AG20443 (cell line): ENCODE results near the gene TMEM8B.

ENCODE experiments used
- DNase-seq: peaks from one replicate; pipeline ENCODE4 v3.0.0; 2012; ENCODE audit warnings: low spot score, mixed read lengths

Gene TMEM8B, protein sequence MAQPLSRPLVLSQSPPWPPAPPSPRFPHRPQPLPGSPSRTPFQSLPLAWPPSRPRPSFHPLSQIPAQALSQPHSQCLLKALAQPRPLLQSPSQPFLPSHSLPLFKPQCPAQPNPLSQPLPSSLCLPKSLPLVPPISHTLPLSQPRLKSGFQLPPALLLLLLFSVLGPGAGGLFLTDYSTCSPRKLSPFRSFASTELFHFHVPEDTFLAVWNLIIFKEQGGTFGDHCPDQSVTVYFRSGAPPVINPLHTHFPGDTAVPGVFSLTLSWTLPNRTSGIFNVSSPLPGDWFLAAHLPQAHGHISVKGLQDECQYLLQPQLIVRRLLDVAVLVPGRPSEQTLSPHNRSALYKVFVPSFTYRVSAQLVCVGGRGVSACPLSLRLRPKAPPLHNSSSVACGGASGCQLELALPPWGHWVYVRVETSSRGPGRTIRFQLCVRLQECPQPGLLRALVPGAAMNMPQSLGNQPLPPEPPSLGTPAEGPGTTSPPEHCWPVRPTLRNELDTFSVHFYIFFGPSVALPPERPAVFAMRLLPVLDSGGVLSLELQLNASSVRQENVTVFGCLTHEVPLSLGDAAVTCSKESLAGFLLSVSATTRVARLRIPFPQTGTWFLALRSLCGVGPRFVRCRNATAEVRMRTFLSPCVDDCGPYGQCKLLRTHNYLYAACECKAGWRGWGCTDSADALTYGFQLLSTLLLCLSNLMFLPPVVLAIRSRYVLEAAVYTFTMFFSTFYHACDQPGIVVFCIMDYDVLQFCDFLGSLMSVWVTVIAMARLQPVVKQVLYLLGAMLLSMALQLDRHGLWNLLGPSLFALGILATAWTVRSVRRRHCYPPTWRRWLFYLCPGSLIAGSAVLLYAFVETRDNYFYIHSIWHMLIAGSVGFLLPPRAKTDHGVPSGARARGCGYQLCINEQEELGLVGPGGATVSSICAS

DNA sequence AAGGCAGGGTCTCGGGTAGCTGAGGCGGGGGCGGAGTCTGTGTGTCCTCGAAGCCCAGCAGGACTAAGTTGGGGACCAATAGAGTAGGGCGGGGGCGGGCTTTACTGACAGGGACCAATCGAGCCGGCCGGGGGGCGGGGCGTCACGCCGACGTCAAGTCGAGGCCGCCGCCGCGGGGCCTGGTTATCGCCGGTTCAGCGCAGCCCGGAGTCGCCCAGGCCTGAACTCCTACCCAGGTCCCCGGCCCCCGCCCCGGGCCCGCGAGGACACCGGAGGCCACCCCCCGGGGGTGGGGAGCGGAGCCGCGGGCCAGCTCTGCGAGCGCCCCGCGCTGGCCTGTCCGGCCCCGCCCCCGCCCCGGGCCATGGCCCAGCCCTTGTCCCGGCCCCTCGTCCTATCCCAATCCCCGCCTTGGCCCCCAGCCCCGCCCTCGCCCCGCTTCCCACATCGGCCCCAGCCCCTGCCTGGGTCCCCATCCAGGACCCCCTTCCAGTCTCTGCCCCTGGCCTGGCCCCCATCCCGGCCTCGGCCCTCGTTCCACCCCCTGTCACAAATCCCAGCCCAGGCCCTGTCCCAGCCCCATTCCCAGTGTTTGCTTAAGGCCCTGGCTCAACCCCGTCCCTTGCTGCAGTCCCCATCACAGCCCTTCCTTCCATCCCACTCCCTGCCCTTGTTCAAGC is at the start of gene TMEM8B:
TMEM8B (plus strand) TSS at position 145 of the 680 bp plus-strand sequence; CDS start at position 365, 220 bp downstream.
- DNase-seq, result peak; percentile 96

DNA sequence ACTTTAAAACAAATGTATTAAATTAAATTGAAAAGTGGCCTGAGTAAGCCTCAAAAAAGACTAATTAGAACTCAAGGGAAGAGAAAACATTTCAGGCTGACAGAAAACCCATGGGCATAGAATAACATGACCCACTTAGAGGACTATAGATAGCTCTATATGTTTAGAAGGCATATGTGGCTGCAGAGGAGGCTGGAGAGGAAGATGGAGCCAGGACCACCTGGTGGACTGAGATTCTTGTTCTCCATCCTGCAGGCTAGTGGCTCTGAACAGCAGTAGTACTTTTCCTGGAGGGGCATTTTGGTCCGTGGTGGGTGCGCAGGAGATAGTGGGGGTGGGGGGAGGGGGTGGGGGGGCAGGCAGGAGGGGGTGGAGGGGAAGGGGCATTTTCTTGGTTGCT is 48.0 kb upstream of the TMEM8B start:
- DNase-seq, result no peak

GRCh38 chr9:35783418-35783817 is 45.6 kb upstream of the TMEM8B start:
- no peak for DNase-seq

DNA sequence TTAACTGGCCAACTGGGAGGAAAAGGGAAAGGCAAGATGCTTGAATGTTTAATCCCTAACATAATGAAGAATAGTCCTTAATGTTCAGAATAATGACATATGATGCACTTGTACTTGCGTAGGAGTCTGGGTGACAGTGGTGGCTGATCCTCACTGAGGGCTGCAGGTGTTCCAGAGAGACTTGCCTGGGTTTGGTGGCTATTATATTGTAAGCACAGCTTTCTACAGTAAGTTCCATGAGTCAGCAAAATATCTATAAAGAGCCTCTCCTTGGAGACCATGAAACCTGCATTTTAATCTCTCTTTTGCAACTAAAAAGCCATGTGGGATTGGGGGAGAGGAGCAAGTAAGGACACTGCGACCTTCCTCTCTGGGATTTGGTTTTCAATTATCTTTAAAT is 39.5 kb upstream of the TMEM8B start:
- no peak for DNase-seq

GRCh38 chr9:35790025-35790384 is 39.0 kb upstream of the TMEM8B start:
- DNase-seq, result no peak

DNA sequence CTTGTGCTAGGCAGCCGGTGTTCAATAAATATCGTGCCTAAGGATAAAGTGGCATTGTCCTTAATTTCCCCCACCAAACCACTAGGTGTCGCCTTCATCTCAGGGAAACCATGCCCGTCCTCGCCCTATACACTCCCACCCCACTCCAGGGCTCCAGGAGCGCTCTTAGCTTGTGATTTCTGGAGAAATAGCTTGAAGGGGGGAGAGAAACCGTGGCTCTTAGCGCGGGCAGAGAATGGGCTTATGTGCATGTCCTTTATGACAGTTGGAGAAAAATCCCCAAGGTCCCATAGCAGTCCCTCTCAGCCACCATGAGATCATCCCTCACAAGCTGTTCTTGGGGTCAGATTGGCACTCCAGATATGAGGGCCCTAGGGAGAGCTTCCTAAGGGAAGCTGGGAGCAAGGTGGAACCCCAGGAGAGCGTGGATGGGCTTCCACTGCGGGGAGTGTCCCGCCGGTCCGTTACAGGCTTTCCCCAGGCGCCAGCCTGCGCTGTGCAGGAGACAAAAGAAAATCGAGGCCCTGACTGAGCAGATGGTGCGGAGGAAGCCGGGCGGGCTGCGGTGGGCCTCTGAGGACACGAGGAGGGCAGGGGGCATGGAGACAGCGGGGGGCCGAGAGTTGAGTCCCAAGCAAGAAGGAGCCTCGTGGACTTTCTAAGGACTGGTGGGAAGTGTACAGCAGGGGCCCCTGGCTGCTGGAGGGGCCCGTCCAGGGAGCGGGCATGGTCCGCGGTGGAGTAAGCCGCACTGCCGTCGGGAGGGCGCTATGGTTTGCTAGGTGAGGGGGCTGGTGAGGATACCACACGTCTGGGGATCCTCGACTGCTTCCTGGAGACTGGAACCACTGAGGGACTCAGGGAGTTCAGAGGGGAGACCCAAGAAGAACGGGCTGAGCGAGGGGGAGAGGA is 38.4 kb upstream of the TMEM8B start:
- peak; percentile 92 for DNase-seq

DNA sequence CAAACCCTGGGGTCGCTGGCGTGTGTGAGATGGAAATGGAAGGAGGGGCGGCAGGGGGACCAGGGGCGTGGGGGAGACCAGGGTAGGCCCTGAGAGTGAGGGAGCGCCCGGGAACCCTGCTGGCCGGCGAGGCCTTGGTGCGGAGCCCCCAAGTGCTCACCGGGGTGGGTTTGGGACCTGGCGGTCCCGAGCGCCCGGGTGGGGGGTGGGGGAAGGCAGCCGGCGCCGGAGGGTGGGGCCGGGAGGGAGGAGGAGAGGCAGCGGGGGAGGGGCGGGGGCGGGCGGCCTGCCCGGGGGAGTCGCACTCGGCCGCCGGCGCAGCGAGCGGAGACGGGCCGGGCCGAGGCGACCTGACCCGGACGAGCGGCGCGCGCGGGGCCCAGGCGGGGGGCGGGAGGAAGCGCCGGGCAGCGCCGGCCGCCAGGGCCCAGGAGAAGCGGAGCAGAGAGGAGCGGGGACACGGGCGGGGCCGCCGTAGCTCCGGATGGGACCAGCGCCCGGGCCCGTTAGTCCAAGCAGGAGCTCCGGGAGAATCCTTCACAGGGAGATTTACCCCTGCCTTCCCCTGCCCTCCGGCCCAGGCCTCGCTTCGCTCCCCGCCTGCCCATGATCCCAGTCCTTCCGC is 37.6 kb upstream of the TMEM8B start, which contains the start of gene NPR2:
NPR2 (plus strand) TSS at position 295 of the 625 bp plus-strand sequence. CDS start 818 bp downstream, outside the sequence.
- DNase-seq, result peak; percentile 84

DNA sequence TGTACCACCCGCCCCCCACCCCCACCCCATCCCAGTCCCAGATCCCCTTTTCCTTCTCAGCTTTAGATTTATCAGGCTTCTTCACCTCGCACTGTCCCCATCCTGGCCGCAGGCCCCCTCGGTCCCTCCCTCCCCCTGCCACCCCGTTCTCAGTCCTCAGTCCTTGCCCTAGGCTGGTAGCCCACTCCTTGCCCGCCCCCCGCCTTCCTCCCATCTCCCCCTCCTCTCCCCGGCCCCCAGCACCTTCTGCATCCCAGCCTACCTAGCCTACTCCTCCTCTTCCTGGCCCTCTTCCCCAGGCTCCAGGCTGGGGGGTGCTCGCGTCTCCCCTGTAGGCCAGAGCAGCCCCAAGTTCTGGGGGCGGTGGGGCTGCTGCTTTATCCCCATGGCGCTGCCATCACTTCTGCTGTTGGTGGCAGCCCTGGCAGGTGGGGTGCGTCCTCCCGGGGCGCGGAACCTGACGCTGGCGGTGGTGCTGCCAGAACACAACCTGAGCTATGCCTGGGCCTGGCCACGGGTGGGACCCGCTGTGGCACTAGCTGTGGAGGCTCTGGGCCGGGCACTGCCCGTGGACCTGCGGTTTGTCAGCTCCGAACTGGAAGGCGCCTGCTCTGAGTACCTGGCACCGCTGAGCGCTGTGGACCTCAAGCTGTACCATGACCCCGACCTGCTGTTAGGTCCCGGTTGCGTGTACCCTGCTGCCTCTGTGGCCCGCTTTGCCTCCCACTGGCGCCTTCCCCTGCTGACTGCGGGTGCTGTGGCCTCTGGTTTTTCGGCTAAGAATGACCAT is 36.8 kb upstream of the TMEM8B start:
- no peak for DNase-seq

DNA sequence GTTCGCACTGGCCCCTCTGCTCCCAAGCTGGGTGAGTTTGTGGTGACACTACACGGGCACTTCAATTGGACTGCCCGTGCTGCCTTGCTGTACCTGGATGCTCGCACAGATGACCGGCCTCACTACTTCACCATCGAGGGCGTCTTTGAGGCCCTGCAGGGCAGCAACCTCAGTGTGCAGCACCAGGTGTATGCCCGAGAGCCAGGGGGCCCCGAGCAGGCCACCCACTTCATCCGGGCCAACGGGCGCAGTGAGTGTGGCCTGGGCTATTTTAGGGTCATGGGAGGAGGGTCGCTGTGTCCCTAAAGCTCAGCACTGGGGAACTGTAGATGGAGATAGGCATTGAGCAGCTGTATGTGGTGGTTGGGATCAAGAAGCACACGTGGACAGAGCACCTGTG is 36.2 kb upstream of the TMEM8B start:
- no peak for DNase-seq

DNA sequence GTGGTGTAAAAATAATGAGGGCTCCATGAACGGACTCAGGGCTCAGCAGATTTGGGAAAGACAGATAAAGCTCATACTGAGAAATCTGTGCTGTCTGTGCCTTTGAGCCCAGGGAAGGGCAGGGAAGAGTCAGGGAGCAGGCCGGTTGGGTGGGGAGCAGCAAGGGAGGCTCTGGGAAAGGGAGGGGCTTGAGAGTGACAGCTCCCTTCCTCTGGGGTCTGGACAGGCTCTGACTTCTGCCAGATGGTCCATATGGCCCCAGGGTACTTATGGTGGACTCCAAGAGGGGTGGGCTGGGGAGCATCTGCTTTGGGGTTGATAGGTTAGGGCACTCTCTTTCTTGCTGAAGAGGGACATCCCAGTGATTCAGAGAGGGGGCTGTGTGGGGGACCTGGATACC is 35.6 kb upstream of the TMEM8B start:
- peak; percentile 25 for DNase-seq

DNA sequence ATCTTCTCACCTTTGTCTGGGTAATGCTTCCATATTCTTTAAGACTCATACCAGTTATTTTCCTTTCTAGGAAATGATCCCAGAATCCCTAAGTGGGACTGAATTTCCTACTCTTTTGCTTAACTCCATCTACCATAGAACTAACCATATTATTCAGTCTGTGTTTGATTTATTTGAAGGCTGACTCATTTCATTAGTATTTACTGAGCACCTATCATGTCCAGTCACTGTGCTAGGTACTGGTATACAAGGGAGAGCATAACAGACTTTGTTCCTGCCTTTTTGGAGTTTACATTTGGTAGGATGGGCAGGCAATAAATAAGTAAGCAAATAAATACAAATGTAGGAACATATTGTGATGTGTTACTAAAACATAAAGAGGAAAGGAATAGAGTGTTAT is 33.3 kb upstream of the TMEM8B start:
- no peak for DNase-seq

DNA sequence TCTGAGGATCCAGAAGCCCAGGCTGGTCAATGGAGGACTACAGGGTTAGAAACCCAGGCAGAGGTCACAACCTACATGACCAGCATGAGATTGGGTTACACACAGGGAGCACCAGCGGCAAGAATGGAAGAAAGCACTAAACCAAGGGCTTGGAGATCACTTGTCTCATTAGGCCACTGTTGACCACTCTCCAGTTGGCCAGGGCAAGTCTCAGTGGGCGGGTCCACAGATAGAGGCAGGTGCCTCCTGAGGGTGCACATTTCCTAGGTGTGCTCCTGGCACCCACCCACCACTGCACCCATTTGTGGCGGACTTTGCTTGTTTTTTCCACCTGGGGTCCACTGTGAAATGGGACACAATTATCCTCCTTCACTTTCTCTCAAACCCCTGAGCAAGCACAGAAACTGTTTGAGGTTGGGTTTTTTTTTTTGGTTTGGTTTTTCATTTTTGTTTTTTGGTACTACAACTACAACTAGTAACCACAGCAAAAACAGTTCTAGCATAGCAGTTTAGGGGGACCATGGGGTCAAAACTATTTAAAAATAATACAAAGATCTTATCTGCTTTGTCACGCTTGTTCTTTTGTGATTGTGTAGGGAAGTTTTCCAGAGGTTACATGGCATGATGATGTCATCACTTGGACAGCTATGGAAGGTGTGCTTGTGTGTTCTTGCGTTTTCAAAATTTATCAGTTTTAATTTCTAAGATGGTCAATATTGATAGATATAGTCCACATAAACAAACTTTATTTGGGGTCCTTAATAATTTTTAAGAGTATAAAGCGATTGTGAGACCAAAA is 31.5 kb upstream of the TMEM8B start:
- no peak for DNase-seq

- DNase-seq, result peak; percentile 27
Observed at GRCh38 chr9:35798658-35799374, 30.2 kb upstream of the TMEM8B start.

DNA sequence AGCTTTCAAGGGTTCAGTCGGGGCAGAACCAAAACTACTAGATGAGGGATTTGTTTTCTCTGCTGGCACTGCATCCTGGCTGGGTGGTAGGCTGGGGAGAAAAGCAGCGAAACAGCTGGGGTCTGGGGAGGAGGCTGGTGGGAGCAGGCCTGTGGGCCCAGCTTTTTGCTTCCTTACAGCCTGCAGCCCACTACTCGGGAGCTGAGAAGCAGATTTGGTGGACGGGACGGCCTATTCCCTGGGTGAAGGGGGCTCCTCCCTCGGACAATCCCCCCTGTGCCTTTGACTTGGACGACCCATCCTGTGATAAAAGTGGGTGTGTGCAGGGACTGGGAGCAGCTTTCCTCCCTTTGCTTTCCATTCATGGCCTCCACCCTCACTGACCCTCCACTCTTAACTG is 28.5 kb upstream of the TMEM8B start:
- DNase-seq, result no peak

GRCh38 chr9:35801328-35802128 is 27.5 kb upstream of the TMEM8B start:
- DNase-seq, result no peak

GRCh38 chr9:35806101-35806500 is 22.9 kb upstream of the TMEM8B start:
- DNase-seq, result no peak

DNA sequence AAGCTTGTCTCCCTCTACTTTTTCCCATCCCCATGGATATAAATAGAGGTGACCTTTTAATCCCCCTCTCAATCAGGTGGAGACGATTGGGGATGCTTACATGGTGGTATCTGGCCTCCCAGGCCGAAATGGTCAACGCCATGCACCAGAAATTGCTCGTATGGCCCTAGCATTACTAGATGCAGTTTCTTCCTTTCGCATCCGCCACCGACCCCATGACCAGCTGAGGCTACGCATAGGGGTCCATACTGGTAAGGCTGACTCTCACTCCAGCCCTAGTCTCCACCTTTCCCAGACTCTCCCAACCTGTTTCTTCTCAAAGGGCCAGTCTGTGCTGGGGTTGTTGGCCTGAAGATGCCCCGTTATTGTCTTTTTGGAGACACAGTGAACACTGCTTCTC is 20.6 kb upstream of the TMEM8B start:
- no peak for DNase-seq

DNA sequence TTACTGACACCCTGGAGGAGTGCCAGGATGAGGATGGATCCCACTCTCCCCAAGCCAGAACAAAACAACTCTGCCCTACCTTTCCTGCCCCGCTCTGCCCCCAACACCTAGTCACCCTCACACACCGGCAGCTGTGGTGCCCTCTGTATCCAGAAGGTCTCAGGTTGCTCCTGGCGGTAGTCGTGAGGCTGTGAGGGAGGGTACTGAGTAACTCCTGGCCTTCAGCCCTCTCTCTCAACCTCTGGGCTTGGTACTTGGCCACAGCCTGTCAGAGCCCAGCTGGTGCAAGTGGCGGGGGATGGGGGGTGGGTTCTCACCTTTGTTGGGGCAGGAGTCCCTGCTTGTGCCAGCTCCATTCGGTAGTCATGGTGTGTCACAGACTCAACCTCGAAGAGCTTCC is 18.9 kb upstream of the TMEM8B start:
- no peak for DNase-seq
